H1 (cell line): ENCODE measurements around the gene CDC27. TPM values are rescaled to one million over a fixed set of nuclear protein-coding genes. Genes with fewer than 3 reads are reported as not detected.

ENCODE experiments used
- CTCF ChIA-PET: fragments of 300-600 bp; sonication (Branson Sonifier 250); formaldehyde crosslinking; loops from one replicate; lab custom pipeline; 2021; ENCODE audit not compliant: partially characterized antibody; lab: Charles Lee
- POLR2A ChIA-PET: fragments of 300-600 bp; sonication (Branson Sonifier 250); formaldehyde crosslinking; loops from one replicate; lab custom pipeline; 2021; ENCODE audit warnings: inconsistent platforms; ENCODE audit not compliant: partially characterized antibody; lab: Charles Lee
- DNase-seq, 2 experiments: peaks; one replicate each; pipeline versions ENCODE4 v3.0.0 to v3.0.0-alpha.2; 2010 to 2022; ENCODE audit warnings: low spot score in 2 of 2, low read depth in 1 of 2, mixed read lengths in 1 of 2
- FAIRE-seq: peaks from 2 replicates; lab custom pipeline; 2011; peaks lifted over from hg19 to GRCh38; lab: Jason Lieb, UNC
- H2AFZ ChIP-seq: 2 replicates; pipeline ENCODE4 v1.8.1; 2012; ENCODE audit warnings: low read length, inconsistent platforms
- H2AK5ac ChIP-seq: 2 replicates; pipeline ENCODE4 v1.6.1; 2013; ENCODE audit warnings: low read depth, low read length
- H2BK120ac ChIP-seq: replicated peaks from 2 replicates; pipeline ENCODE3; 2013; ENCODE audit warnings: low read depth, low read length, inconsistent platforms
- H2BK12ac ChIP-seq: 2 replicates; pipeline ENCODE4 v1.6.1; 2013; ENCODE audit warnings: low read depth, low read length
- H2BK15ac ChIP-seq: 2 replicates; pipeline ENCODE4 v1.6.1; 2013; ENCODE audit warnings: low read length
- H2BK20ac ChIP-seq: 2 replicates; pipeline ENCODE4 v1.6.1; 2013; ENCODE audit warnings: low read length
- H2BK5ac ChIP-seq: 2 replicates; pipeline ENCODE4 v1.6.1; 2013; ENCODE audit warnings: low read depth, low read length
- H3K14ac ChIP-seq: 2 replicates; pipeline ENCODE4 v1.6.1; 2013; ENCODE audit warnings: inconsistent platforms; ENCODE audit not compliant: insufficient read length
- H3K18ac ChIP-seq: 2 replicates; pipeline ENCODE4 v1.6.1; 2013; ENCODE audit warnings: low read length; ENCODE audit errors: extremely low read depth
- H3K23ac ChIP-seq: 2 replicates; pipeline ENCODE4 v1.6.1; 2013; ENCODE audit warnings: inconsistent platforms; ENCODE audit not compliant: insufficient read length
- H3K23me2 ChIP-seq: 2 replicates; pipeline ENCODE4 v1.6.1; 2013; ENCODE audit warnings: low read depth, low read length
- H3K27ac ChIP-seq: 2 replicates; pipeline ENCODE4 v1.6.1; 2011; ENCODE audit warnings: low read depth, low read length, inconsistent platforms
- H3K27me3 ChIP-seq, 4 experiments: replicated peaks in 1 of 4; 1 replicate in 1 of 4; 2 replicates in 3 of 4; pipeline versions ENCODE4 v1.6.1 to v1.8.1; 2011 to 2013; ENCODE audit warnings: low read length in 3 of 4, mild to moderate bottlenecking in 3 of 4, inconsistent platforms in 2 of 4, mixed read lengths in 2 of 4, moderate library complexity in 1 of 4; ENCODE audit not compliant: control insufficient read depth in 3 of 4, insufficient read depth in 3 of 4; ENCODE audit errors: extremely low read depth in 1 of 4
- H3K36me3 ChIP-seq, 4 experiments: 2 replicates each; pipeline versions ENCODE4 v1.6.1 to v1.8.1; 2011 to 2013; ENCODE audit warnings: mild to moderate bottlenecking in 4 of 4, low read length in 3 of 4, moderate library complexity in 2 of 4, control low read depth in 1 of 4, inconsistent platforms in 1 of 4; ENCODE audit not compliant: insufficient read depth in 4 of 4, control insufficient read depth in 2 of 4
- H3K4ac ChIP-seq: replicated peaks from 2 replicates; pipeline ENCODE3; 2013; ENCODE audit warnings: low read length, low read depth, mixed read lengths, inconsistent platforms; ENCODE audit not compliant: insufficient read length
- H3K4me1 ChIP-seq, 4 experiments: replicated peaks in 1 of 4; 1 replicate in 1 of 4; 2 replicates in 3 of 4; pipeline versions ENCODE4 v1.6.1 to v1.8.1; 2011 to 2013; ENCODE audit warnings: low read length in 3 of 4, inconsistent platforms in 2 of 4, mixed read lengths in 1 of 4; ENCODE audit not compliant: insufficient read depth in 4 of 4, control insufficient read depth in 3 of 4
- H3K4me2 ChIP-seq, 2 experiments: 2 replicates each; pipeline versions ENCODE4 v1.6.1 to v1.8.1; 2011 to 2013; ENCODE audit warnings: low read depth in 2 of 2, low read length in 2 of 2, control low read depth in 1 of 2, inconsistent platforms in 1 of 2, mild to moderate bottlenecking in 1 of 2; ENCODE audit not compliant: insufficient read depth in 1 of 2
- H3K4me3 ChIP-seq, 4 experiments: fragments of 200-600, 300-600 bp in 1 of 4; sonication (generic), shearing (Covaris generic), sonication (Bioruptor Twin) in 1 of 4; 2 replicates each; pipeline versions ENCODE4 v1.5.1 to v1.8.1; 2011 to 2016; ENCODE audit warnings: low read length in 4 of 4, low read depth in 3 of 4, control low read depth in 2 of 4, inconsistent platforms in 2 of 4, mild to moderate bottlenecking in 2 of 4, mixed read lengths in 1 of 4, moderate library complexity in 1 of 4; ENCODE audit not compliant: insufficient read depth in 2 of 4; ENCODE audit errors: extremely low read depth in 1 of 4
- H3K56ac ChIP-seq: replicated peaks from 2 replicates; pipeline ENCODE3; 2013; ENCODE audit warnings: low read depth, mild to moderate bottlenecking, mixed read lengths, low read length, inconsistent platforms; ENCODE audit not compliant: insufficient read length
- H3K79me1 ChIP-seq: 2 replicates; pipeline ENCODE4 v1.6.1; 2013; ENCODE audit warnings: low read depth, low read length, control low read depth
- H3K79me2 ChIP-seq, 2 experiments: 2 replicates each; pipeline versions ENCODE4 v1.6.1 to v1.8.1; 2012 to 2013; ENCODE audit warnings: low read length in 2 of 2, mild to moderate bottlenecking in 2 of 2, inconsistent platforms in 1 of 2; ENCODE audit not compliant: insufficient read depth in 2 of 2, control insufficient read depth in 1 of 2
- H3K9ac ChIP-seq, 4 experiments: replicated peaks in 1 of 4; 1 replicate in 1 of 4; 2 replicates in 3 of 4; pipeline versions ENCODE4 v1.6.1 to v1.8.1; 2011 to 2013; ENCODE audit warnings: low read depth in 3 of 4, low read length in 3 of 4, control low read depth in 2 of 4, mild to moderate bottlenecking in 2 of 4, moderate library complexity in 2 of 4, inconsistent platforms in 1 of 4; ENCODE audit errors: extremely low read depth in 1 of 4
- H3K9me3 ChIP-seq, 2 experiments: 2 replicates each; pipeline versions ENCODE4 v1.6.1 to v1.8.1; 2012 to 2013; ENCODE audit warnings: mild to moderate bottlenecking in 2 of 2, moderate library complexity in 2 of 2, control low read depth in 1 of 2, inconsistent platforms in 1 of 2, low read depth in 1 of 2, low read length in 1 of 2, mixed read lengths in 1 of 2; ENCODE audit not compliant: insufficient read depth in 2 of 2
- H4K20me1 ChIP-seq, 2 experiments: replicated peaks in 1 of 2; 2 replicates each; pipeline versions ENCODE3 to v1.8.1; 2011 to 2013; ENCODE audit warnings: inconsistent platforms in 2 of 2, low read length in 2 of 2, mild to moderate bottlenecking in 1 of 2; ENCODE audit not compliant: insufficient read depth in 2 of 2, control insufficient read depth in 1 of 2
- H4K5ac ChIP-seq: 2 replicates; pipeline ENCODE4 v1.6.1; 2013; ENCODE audit warnings: low read length, low read depth, mixed read lengths, inconsistent platforms; ENCODE audit not compliant: insufficient read length
- H4K8ac ChIP-seq: 2 replicates; pipeline ENCODE4 v1.8.0; 2013; ENCODE audit warnings: mild to moderate bottlenecking, moderate library complexity, low read length, inconsistent platforms; ENCODE audit not compliant: insufficient read depth; ENCODE audit errors: extremely low read depth
- H4K91ac ChIP-seq: replicated peaks from 2 replicates; pipeline ENCODE3; 2013; ENCODE audit warnings: low read length, mixed read lengths, inconsistent platforms; ENCODE audit not compliant: insufficient read length
- GABPA ChIP-seq: IDR thresholded peaks from 2 replicates; pipeline ENCODE4 v1.6.1; 2011; ENCODE audit warnings: mild to moderate bottlenecking, low read length, moderate library complexity, borderline replicate concordance; ENCODE audit not compliant: insufficient read depth
- JUN ChIP-seq: IDR thresholded peaks from 2 replicates; pipeline ENCODE4 v1.6.1; 2011; ENCODE audit warnings: low read depth, mild to moderate bottlenecking, improper control_type of control experiment, low read length
- KDM5A ChIP-seq: fragments of 200-600 bp; IDR thresholded peaks from 2 replicates; pipeline ENCODE4 v1.7.1; 2012; ENCODE audit warnings: mild to moderate bottlenecking, low read length, inconsistent platforms, mixed read lengths
- NRF1 ChIP-seq: IDR thresholded peaks from 2 replicates; pipeline ENCODE4 v1.6.1; 2011; ENCODE audit warnings: mild to moderate bottlenecking, low read depth, low read length, improper control_type of control experiment
- PHF8 ChIP-seq: fragments of 200-600 bp; sonication (generic); conservative IDR thresholded peaks from 2 replicates; pipeline ENCODE4 v1.7.1; 2012; ENCODE audit warnings: low read depth, mild to moderate bottlenecking, inconsistent platforms, low read length, moderate library complexity
- POU5F1 ChIP-seq: IDR thresholded peaks from 2 replicates; pipeline ENCODE4 v1.6.1; 2011; ENCODE audit warnings: low read depth, mild to moderate bottlenecking, low read length, moderate library complexity
- SP4 ChIP-seq: IDR thresholded peaks from 2 replicates; pipeline ENCODE4 v1.6.1; 2012; ENCODE audit warnings: low read length, inconsistent platforms
- YY1 ChIP-seq: IDR thresholded peaks from 2 replicates; pipeline ENCODE4 v1.6.1; 2011; ENCODE audit warnings: low read depth, mild to moderate bottlenecking, low read length
- WGBS, 2 experiments: shearing (Covaris generic) in 1 of 2; methylation state at CpG; one replicate each; pipeline versions ENCODE4 v1.1.6 to v1.1.7; 2013 to 2015; ENCODE audit warnings: low lambda C conversion rate in 2 of 2, mixed read lengths in 2 of 2, inconsistent platforms in 1 of 2, low coverage in 1 of 2, missing lambda C conversion rate in 1 of 2; ENCODE audit not compliant: insufficient replicate concordance in 2 of 2, insufficient coverage in 1 of 2, insufficient read length in 1 of 2; ENCODE audit errors: extremely low coverage in 1 of 2, missing lambda C conversion rate in 1 of 2; 5-methylcytosine and 5-hydroxymethylcytosine counted together
- polyA plus RNA-seq, 7 experiments: library from polyadenylated mRNA; depleted of rRNA in 3 of 7; stranded (reverse) in 5 of 7; unstranded in 2 of 7; fragments of >200 nt in 5 of 7; fragments of 200-250 nt in 2 of 7; gene quantifications; 1 replicate in 5 of 7; 2 replicates in 1 of 7; 4 replicates in 1 of 7; pipeline versions ENCODE4 v1.2.1 to v1.2.3, GENCODE V29; 2011 to 2013; ENCODE audit warnings: missing spikeins in 2 of 7, mixed read lengths in 2 of 7
- total RNA-seq: library from RNA; stranded (reverse); fragmentation: NEBNext Ultra II Directional; extraction: Animal tissue kit (Norgen Biotek cat#: 25700); gene quantifications from 2 replicates; pipeline ENCODE4 v1.2.1, GENCODE V29; 2021
- TF ChIP-seq, protein P1 (sequence below): IDR thresholded peaks from 2 replicates; pipeline ENCODE4 v1.6.1; 2011; ENCODE audit warnings: low read depth, mild to moderate bottlenecking, low read length; ENCODE audit not compliant: insufficient read depth

CDC27 gene
- total and polyA plus RNA-seq, 2 of the 8 experiments (the other 6 are each of a cell fraction or from before 2014, with no cell fraction given): 41.9 to 87.5 TPM

DNA sequence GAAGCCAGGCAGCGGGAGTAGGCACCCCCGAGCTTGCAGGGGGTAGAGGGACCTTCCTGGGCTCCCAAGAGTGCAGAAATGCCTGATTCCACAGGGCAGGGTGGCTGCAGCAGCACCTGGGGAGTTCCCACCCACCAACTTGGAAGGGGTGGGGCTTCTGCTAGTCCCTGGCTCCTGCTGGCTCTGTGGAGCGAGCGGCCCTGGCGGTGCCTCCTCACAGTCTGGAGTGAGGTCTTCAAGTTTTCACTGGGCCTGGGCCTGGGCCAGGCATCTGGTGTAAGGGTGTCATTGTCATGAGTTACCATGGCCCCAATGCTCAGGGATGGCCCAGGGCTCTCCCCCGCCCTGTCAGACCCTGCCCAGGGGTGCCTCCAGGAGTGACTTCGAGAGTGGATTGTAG lies 48.7 kb upstream of the CDC27 start:
- DNase-seq (no peak), FAIRE-seq (no peak)
- Histone ChIP-seq H3K4me2 (no peak overlapping the region), H3K79me2 (no peaks in the 10 kb centered on the region), H2BK120ac (no peak overlapping the region), H3K56ac (no peak overlapping the region), H4K8ac (no peak overlapping the region), H4K91ac (no peak overlapping the region), H2AFZ (no peak overlapping the region), H3K23ac (no peak overlapping the region), H3K4me3 (no peak overlapping the region), H2BK12ac (no peak overlapping the region), H3K27ac (no peak overlapping the region), H3K9me3 (no peaks in the 10 kb centered on the region), H3K4me1 (no peaks in the 10 kb centered on the region), H3K36me3 (no peaks in the 10 kb centered on the region), H3K23me2 (no peaks in the 10 kb centered on the region), H3K27me3 (no peaks in the 10 kb centered on the region), H2BK5ac (no peak overlapping the region; the same call in 1 of the 2 replicates), H3K14ac (no peak overlapping the region), H3K18ac (no peak overlapping the region), H4K20me1 (no peaks in the 10 kb centered on the region), H4K5ac (no peak overlapping the region), H3K9ac (no peak overlapping the region), H3K79me1 (no peaks in the 10 kb centered on the region), H2BK20ac (no peak overlapping the region), H3K4ac (no peak overlapping the region), H2AK5ac (no peak overlapping the region), H2BK15ac (no peak overlapping the region)
- CTCF ChIA-PET: interaction anchor here (0.9 to 6.6 kb wide), 2 partner anchors 15 to 76 kb away, joined by 3 to 39 read pairs; no protein-coding TSS in a partner anchor
- TF ChIP-seq PHF8 (no peak), NRF1 (no peak), POU5F1 (no peak), KDM5A (no peak), SP4 (no peak), GABPA (no peak), JUN (no peak), YY1 (no peak)
- TF ChIP-seq, protein P1, sequence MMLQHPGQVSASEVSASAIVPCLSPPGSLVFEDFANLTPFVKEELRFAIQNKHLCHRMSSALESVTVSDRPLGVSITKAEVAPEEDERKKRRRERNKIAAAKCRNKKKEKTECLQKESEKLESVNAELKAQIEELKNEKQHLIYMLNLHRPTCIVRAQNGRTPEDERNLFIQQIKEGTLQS: no peak
- POLR2A ChIA-PET: interaction anchor here (0.8 kb wide), 1 partner anchor 24 kb away, joined by 3 read pairs; no protein-coding TSS in a partner anchor
- WGBS, 2 experiments: 79% methylated on average over 7 of the region's 7 CpGs; no CpG with 5 or more reads in 1 of the 2 experiments
